ENCODE data around the gene CBLB. TPM values are rescaled to one million over a fixed set of nuclear protein-coding genes. Genes with fewer than 3 reads are reported as not detected.

The CBLB gene
- total RNA-seq, 2 experiments from 2014 or later, result 24.5 to 38.5 TPM

DNA sequence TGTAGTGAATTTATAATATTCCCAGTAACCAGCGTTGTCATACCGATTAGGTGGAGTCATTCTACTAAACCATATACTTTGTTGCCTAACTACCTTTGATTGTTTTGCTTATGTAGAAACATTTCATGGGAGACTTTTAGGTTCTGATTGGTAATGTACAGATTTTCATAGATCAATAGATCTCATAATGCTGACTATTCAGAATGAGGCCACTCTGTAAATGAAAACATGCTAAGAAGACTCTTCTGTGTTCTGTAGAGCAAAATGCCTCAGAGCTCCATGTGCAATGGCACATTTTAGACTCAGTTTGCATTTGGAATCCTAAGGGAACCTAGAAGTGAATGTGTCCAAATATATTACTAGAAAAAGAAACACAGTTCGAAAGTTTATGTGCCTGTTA is 20.0 kb downstream of the CBLB start:
- TF ChIP-seq, protein P1, sequence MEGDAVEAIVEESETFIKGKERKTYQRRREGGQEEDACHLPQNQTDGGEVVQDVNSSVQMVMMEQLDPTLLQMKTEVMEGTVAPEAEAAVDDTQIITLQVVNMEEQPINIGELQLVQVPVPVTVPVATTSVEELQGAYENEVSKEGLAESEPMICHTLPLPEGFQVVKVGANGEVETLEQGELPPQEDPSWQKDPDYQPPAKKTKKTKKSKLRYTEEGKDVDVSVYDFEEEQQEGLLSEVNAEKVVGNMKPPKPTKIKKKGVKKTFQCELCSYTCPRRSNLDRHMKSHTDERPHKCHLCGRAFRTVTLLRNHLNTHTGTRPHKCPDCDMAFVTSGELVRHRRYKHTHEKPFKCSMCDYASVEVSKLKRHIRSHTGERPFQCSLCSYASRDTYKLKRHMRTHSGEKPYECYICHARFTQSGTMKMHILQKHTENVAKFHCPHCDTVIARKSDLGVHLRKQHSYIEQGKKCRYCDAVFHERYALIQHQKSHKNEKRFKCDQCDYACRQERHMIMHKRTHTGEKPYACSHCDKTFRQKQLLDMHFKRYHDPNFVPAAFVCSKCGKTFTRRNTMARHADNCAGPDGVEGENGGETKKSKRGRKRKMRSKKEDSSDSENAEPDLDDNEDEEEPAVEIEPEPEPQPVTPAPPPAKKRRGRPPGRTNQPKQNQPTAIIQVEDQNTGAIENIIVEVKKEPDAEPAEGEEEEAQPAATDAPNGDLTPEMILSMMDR (conservative IDR thresholded peaks at IDR 0.05; ENCODE audit: low read length), result no peak
- no peak for TF ChIP-seq EZH2phosphoT487 (IDR thresholded peaks at IDR 0.05; ENCODE audit: borderline replicate concordance, low read depth, low read length)
- Histone ChIP-seq H4K20me1 (ENCODE audit: insufficient read depth, low read length) (no peaks in the 10 kb centered on the region), H3K4me1 (ENCODE audit: insufficient read depth, low read length, poor library complexity, severe bottlenecking) (peaks cover 36% of the 10 kb centered on the region), H3K4me3 (ENCODE audit: low read depth, low read length, poor library complexity, severe bottlenecking) (no peak overlapping the region), H2AFZ (ENCODE audit: low read length) (no peak overlapping the region), H3K4me2 (ENCODE audit: low read length) (no peak overlapping the region), H3K79me2 (ENCODE audit: insufficient read depth, low read depth, low read length) (0 out of 2 replicates have a peak, but pooled peaks cover 3% of the 10 kb centered on the region), H3K36me3 (ENCODE audit: insufficient read depth, low read length) (peaks cover 41% of the 10 kb centered on the region), H3K27ac (ENCODE audit: low read depth, low read length, poor library complexity, severe bottlenecking) (no peak overlapping the region), H3K9me3 (ENCODE audit: low read length) (peaks cover 15% of the 10 kb centered on the region; the same call in 1 of the 2 replicates), H3K9me2 (ENCODE audit: insufficient read depth, low read length) (no peaks in the 10 kb centered on the region)
- no TSS peak for BruUV-seq (replicated peaks)
- ChIA-PET POLR2A (interaction anchor here (1.0 to 2.8 kb wide), 3 partner anchors 10 to 26 kb away, joined by 3 to 19 read pairs (median 3); no protein-coding TSS in a partner anchor), CTCF (ENCODE audit: unreplicated experiment) (no interaction called here)
- intact Hi-C loops (cut with micrococcal nuclease; ENCODE audit: unreplicated experiment), result no loop called here
- DNase-seq (ENCODE audit: low spot score), result no peak

DNA sequence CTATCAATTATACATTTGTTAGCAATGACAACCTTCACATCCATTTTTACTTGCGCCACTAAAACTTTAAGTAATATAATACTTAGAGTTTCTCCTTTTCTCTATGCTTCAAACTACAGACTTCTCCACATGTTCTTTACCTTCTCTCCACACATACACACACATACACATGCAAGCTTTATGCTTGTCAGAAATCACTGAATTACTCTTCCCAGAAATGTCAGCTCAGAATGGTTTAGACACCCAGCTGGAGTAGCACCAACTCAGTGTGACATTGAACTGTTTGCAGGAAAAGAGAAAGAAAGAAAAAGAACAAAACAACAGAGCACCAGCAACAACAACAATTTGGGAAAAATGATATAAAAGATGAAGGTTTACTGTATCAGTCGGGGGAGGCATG is 20.9 kb downstream of the CBLB start:
- no peaks in the 10 kb centered on the region for H3K79me2 ChIP-seq (ENCODE audit: insufficient read depth, low read depth, low read length)
- intact Hi-C loops (cut with micrococcal nuclease; ENCODE audit: unreplicated experiment), result no loop called here
- no peak overlapping the region for H3K4me3 ChIP-seq (ENCODE audit: low read depth, low read length, poor library complexity, severe bottlenecking)
- CTCF ChIA-PET (ENCODE audit: unreplicated experiment), result interaction anchor here (0.7 kb wide), 1 partner anchor 12 kb away, joined by 6 read pairs; no protein-coding TSS in a partner anchor
- no peak for DNase-seq (ENCODE audit: low spot score)
- peak overlapping the region; percentile 41 for H3K4me2 ChIP-seq (ENCODE audit: low read length)
- POLR2A ChIA-PET, result interaction anchor here (1.0 to 2.8 kb wide), 2 partner anchors 10 to 11 kb away, joined by 3 to 19 read pairs; no protein-coding TSS in a partner anchor
- peak overlapping the region; percentile 28; the same call in 1 of the 2 replicates for H2AFZ ChIP-seq (ENCODE audit: low read length)
- TF ChIP-seq, protein P1 (conservative IDR thresholded peaks at IDR 0.05; ENCODE audit: low read length), result no peak
- TF ChIP-seq EZH2phosphoT487 (IDR thresholded peaks at IDR 0.05; ENCODE audit: borderline replicate concordance, low read depth, low read length), result no peak
- H4K20me1 ChIP-seq (ENCODE audit: insufficient read depth, low read length), result no peaks in the 10 kb centered on the region
- H3K9me3 ChIP-seq (ENCODE audit: low read length), result peaks cover 10% of the 10 kb centered on the region; the same call in 1 of the 2 replicates
- H3K36me3 ChIP-seq (ENCODE audit: insufficient read depth, low read length), result peaks cover 37% of the 10 kb centered on the region
- BruUV-seq (replicated peaks), result no TSS peak
- no peaks in the 10 kb centered on the region for H3K9me2 ChIP-seq (ENCODE audit: insufficient read depth, low read length)
- peaks cover 27% of the 10 kb centered on the region for H3K4me1 ChIP-seq (ENCODE audit: insufficient read depth, low read length, poor library complexity, severe bottlenecking)
- no peak overlapping the region for H3K27ac ChIP-seq (ENCODE audit: low read depth, low read length, poor library complexity, severe bottlenecking)

DNA sequence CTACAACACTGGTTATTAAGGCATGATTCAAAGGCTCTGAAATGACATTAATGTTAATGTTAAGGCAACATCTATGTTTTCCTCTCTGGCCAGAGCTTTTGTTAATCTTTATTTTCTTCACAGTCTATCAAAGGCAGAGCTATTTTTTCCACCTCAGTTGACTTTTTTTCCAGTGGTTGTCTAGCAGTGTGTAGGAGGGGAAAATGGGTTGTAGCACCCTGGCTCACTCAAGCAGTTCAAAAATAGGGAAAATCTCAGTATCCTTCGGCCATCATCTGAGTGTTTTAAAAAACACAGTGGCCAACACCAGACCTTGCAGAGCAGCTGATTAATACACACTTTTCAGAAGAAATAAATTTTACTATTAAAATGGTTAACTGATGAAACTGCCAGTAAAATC is 21.4 kb downstream of the CBLB start:
- H3K4me1 ChIP-seq (ENCODE audit: insufficient read depth, low read length, poor library complexity, severe bottlenecking), result peaks cover 27% of the 10 kb centered on the region
- DNase-seq (ENCODE audit: low spot score), result no peak

More for the DNA sequence above, 21.4 kb downstream of the CBLB start:
- no peaks in the 10 kb centered on the region for H3K79me2 ChIP-seq (ENCODE audit: insufficient read depth, low read depth, low read length)
- peak overlapping the region; percentile 28; the same call in 1 of the 2 replicates for H2AFZ ChIP-seq (ENCODE audit: low read length)
- H4K20me1 ChIP-seq (ENCODE audit: insufficient read depth, low read length), result no peaks in the 10 kb centered on the region
- peaks cover 9% of the 10 kb centered on the region; the same call in 1 of the 2 replicates for H3K9me3 ChIP-seq (ENCODE audit: low read length)
- H3K4me2 ChIP-seq (ENCODE audit: low read length), result peak overlapping the region; percentile 41
- H3K9me2 ChIP-seq (ENCODE audit: insufficient read depth, low read length), result no peaks in the 10 kb centered on the region
- TF ChIP-seq, protein P1 (conservative IDR thresholded peaks at IDR 0.05; ENCODE audit: low read length), result no peak
- TF ChIP-seq EZH2phosphoT487 (IDR thresholded peaks at IDR 0.05; ENCODE audit: borderline replicate concordance, low read depth, low read length), result no peak
- no peak overlapping the region for H3K27ac ChIP-seq (ENCODE audit: low read depth, low read length, poor library complexity, severe bottlenecking)
- intact Hi-C loops (cut with micrococcal nuclease; ENCODE audit: unreplicated experiment), result no loop called here
- peaks cover 35% of the 10 kb centered on the region for H3K36me3 ChIP-seq (ENCODE audit: insufficient read depth, low read length)
- POLR2A ChIA-PET, result interaction anchor here (1.0 to 2.8 kb wide), 2 partner anchors 11 kb away, joined by 3 to 19 read pairs; no protein-coding TSS in a partner anchor
- no TSS peak for BruUV-seq (replicated peaks)
- CTCF ChIA-PET (ENCODE audit: unreplicated experiment), result interaction anchor here (0.7 kb wide), 1 partner anchor 12 kb away, joined by 6 read pairs; no protein-coding TSS in a partner anchor
- H3K4me3 ChIP-seq (ENCODE audit: low read depth, low read length, poor library complexity, severe bottlenecking), result no peak overlapping the region

All from OCI-LY7 (cell line).